SK-N-SH (cell line): ENCODE data around the gene MAST1. TPM values are rescaled to one million over a fixed set of nuclear protein-coding genes. Genes with fewer than 3 reads are reported as not detected.

ENCODE experiments used
- CTCF ChIA-PET: fragments of 300-600, 350-600 bp; formaldehyde crosslinking; extraction: SDS; loops from one replicate; lab custom pipeline; 2021; lab: Yijun Ruan, JAX
- POLR2A ChIA-PET: fragments of 350-600 bp; sonication (Branson Sonifier 250); formaldehyde crosslinking; extraction: SDS; loops from one replicate; lab custom pipeline; 2020; ENCODE audit warnings: antibody characterized with exemption, inconsistent platforms; lab: Yijun Ruan, JAX
- DNase-seq: peaks from one replicate; pipeline ENCODE4 v3.0.0; 2012
- H2AFZ ChIP-seq: fragments of 200-600 bp; sonication (generic); 2 replicates; pipeline ENCODE4 v1.8.1; 2016; ENCODE audit warnings: antibody characterized with exemption, mild to moderate bottlenecking, low read depth
- H3F3A ChIP-seq: fragments of 200-600 bp; sonication (generic); replicated peaks from 2 replicates; pipeline ENCODE3; 2016; ENCODE audit warnings: antibody characterized with exemption, mild to moderate bottlenecking; ENCODE audit not compliant: insufficient read depth
- H3K27ac ChIP-seq, 2 experiments: fragments of 200-500 bp in 1 of 2; fragments of 200-600 bp in 1 of 2; sonication (Bioruptor generic) in 1 of 2; sonication (generic), shearing (Covaris generic) in 1 of 2; 2 replicates each; pipeline versions ENCODE4 v1.5.1 to v1.6.1; 2014 to 2016; ENCODE audit warnings: low read depth in 2 of 2, inconsistent platforms in 1 of 2, low read length in 1 of 2, mild to moderate bottlenecking in 1 of 2, mixed read lengths in 1 of 2
- H3K27me3 ChIP-seq: fragments of 200-600 bp; sonication (generic), shearing (Covaris generic); 2 replicates; pipeline ENCODE4 v1.6.1; 2016; ENCODE audit warnings: mixed run types; ENCODE audit not compliant: insufficient read depth
- H3K36me3 ChIP-seq, 2 experiments: fragments of 200-500 bp in 1 of 2; fragments of 200-600 bp in 1 of 2; sonication (Bioruptor generic) in 1 of 2; sonication (generic) in 1 of 2; replicated peaks in 1 of 2; 2 replicates each; pipeline versions ENCODE3 to v1.5.1; 2014 to 2016; ENCODE audit warnings: low read length in 1 of 2, mild to moderate bottlenecking in 1 of 2; ENCODE audit not compliant: insufficient read depth in 2 of 2, control insufficient read depth in 1 of 2
- H3K4me1 ChIP-seq, 2 experiments: fragments of 200-500 bp in 1 of 2; fragments of 200-600 bp in 1 of 2; sonication (Bioruptor generic) in 1 of 2; sonication (generic), shearing (Covaris generic) in 1 of 2; 2 replicates each; pipeline versions ENCODE4 v1.5.1 to v1.6.1; 2014 to 2016; ENCODE audit warnings: low read depth in 1 of 2, low read length in 1 of 2, mixed run types in 1 of 2; ENCODE audit not compliant: insufficient read depth in 2 of 2, control insufficient read depth in 1 of 2
- H3K4me2 ChIP-seq: fragments of 200-600 bp; sonication (generic), shearing (Covaris generic); 2 replicates; pipeline ENCODE4 v1.6.1; 2017; ENCODE audit warnings: mixed run types
- H3K4me3 ChIP-seq, 2 experiments: fragments of 200-500 bp in 1 of 2; fragments of 200-600 bp in 1 of 2; sonication (Bioruptor generic) in 1 of 2; sonication (generic), shearing (Covaris generic) in 1 of 2; 2 replicates each; pipeline versions ENCODE4 v1.5.1 to v1.8.1; 2014 to 2016; ENCODE audit warnings: low read depth in 2 of 2, inconsistent platforms in 1 of 2, low read length in 1 of 2, mild to moderate bottlenecking in 1 of 2, mixed read lengths in 1 of 2, moderate library complexity in 1 of 2
- H3K79me2 ChIP-seq: fragments of 200-600 bp; sonication (generic); 2 replicates; pipeline ENCODE4 v1.8.1; 2017; ENCODE audit warnings: mild to moderate bottlenecking; ENCODE audit not compliant: insufficient read depth
- H3K9ac ChIP-seq: fragments of 200-600 bp; sonication (generic); 2 replicates; pipeline ENCODE4 v1.6.1; 2017; ENCODE audit warnings: mixed run types
- H3K9me2 ChIP-seq: fragments of 200-600 bp; sonication (generic); 2 replicates; pipeline ENCODE4 v1.6.1; 2017; ENCODE audit warnings: mixed run types
- H3K9me3 ChIP-seq: fragments of 200-600 bp; sonication (generic); 2 replicates; pipeline ENCODE4 v1.6.1; 2017; ENCODE audit warnings: mixed run types, mild to moderate bottlenecking, moderate library complexity
- H4K20me1 ChIP-seq: fragments of 200-600 bp; sonication (generic); 2 replicates; pipeline ENCODE4 v1.6.1; 2017; ENCODE audit warnings: mild to moderate bottlenecking, mixed run types; ENCODE audit not compliant: insufficient read depth
- ELF1 ChIP-seq: IDR thresholded peaks from 2 replicates; pipeline ENCODE4 v1.4.0; 2012
- FOXJ3 ChIP-seq: sonication (generic); formaldehyde crosslinking; IDR thresholded peaks from 2 replicates; pipeline ENCODE4 v1.5.1; 2020; ENCODE audit warnings: mild to moderate bottlenecking, missing genetic modification reagents
- GABPA ChIP-seq: IDR thresholded peaks from 2 replicates; pipeline ENCODE4 v1.4.0; 2012; ENCODE audit warnings: low read depth, mild to moderate bottlenecking
- GATA2 ChIP-seq: sonication (generic); formaldehyde crosslinking; IDR thresholded peaks from 2 replicates; pipeline ENCODE4 v1.5.0; 2020; ENCODE audit warnings: mild to moderate bottlenecking, missing genetic modification reagents
- JUND ChIP-seq: IDR thresholded peaks from 2 replicates; pipeline ENCODE4 v1.4.0; 2012
- MEF2A ChIP-seq: IDR thresholded peaks from 2 replicates; pipeline ENCODE4 v1.4.0; 2012; ENCODE audit warnings: low read depth, borderline replicate concordance
- MXI1 ChIP-seq: IDR thresholded peaks from 2 replicates; pipeline ENCODE4 v1.6.1; 2012; ENCODE audit warnings: mild to moderate bottlenecking, low read depth, low read length, improper control_type of control experiment
- POLR2AphosphoS5 ChIP-seq: IDR thresholded peaks from 2 replicates; pipeline ENCODE4 v1.6.1; 2012; ENCODE audit warnings: low read depth, low read length
- RCOR1 ChIP-seq: fragments of 150-350 bp; IDR thresholded peaks from 2 replicates; pipeline ENCODE4 v1.6.1; 2017; ENCODE audit warnings: antibody characterized with exemption, low read length
- SIN3A ChIP-seq: IDR thresholded peaks from 2 replicates; pipeline ENCODE4 v1.6.1; 2012; ENCODE audit warnings: low read depth, mild to moderate bottlenecking, low read length, moderate library complexity, borderline replicate concordance
- YY1 ChIP-seq: IDR thresholded peaks from 2 replicates; pipeline ENCODE4 v1.4.0; 2012; ENCODE audit warnings: low read depth, mild to moderate bottlenecking
- WGBS: methylation state at CpG from one replicate; pipeline ENCODE4 v1.1.6; 2017; ENCODE audit warnings: low lambda C conversion rate; 5-methylcytosine and 5-hydroxymethylcytosine counted together
- polyA plus RNA-seq, 3 experiments: library from polyadenylated mRNA; depleted of rRNA; stranded (reverse); fragments of >200 nt; gene quantifications; 2 replicates each; pipeline ENCODE4 v1.2.3, GENCODE V29; 2012
- TF ChIP-seq, protein P1 (sequence below): IDR thresholded peaks from 2 replicates; pipeline ENCODE4 v1.4.0; 2012; ENCODE audit warnings: low read depth, borderline replicate concordance
- TF ChIP-seq, protein P2 (sequence below): IDR thresholded peaks from 2 replicates; pipeline ENCODE4 v1.4.0; 2012; ENCODE audit warnings: low read depth, borderline replicate concordance
- TF ChIP-seq, protein P3 (sequence below): IDR thresholded peaks from 2 replicates; pipeline ENCODE4; 2012
- TF ChIP-seq, protein P4 (sequence below): fragments of 150-350 bp; IDR thresholded peaks from 2 replicates; pipeline ENCODE4 v1.6.1; 2017; ENCODE audit warnings: antibody characterized with exemption, low read length, low read depth, borderline replicate concordance

Gene MAST1
- polyA plus RNA-seq, 1 of the 3 experiments (the other 2 are of a cell fraction), result 9.7 TPM

DNA sequence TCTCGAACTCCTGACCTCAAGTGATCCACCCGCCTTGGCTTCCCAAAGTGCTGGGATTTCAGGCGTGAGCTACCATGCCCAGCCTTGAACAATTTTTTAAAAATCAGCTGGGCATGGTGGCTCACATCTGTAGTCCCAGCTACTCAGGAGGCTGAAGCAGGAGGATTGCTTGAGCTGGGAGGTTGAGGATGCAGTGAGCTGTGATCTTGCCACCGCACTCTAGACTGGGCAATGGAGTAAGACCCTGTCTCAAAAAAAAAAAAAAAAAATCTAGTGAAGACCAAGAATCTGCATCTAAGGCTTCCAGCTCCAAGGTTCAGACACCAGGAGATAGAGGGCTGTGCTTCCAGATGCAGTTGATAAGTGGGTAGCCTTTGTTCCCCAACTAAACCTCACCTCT lies 25.8 kb downstream of the MAST1 start:
- CTCF ChIA-PET, result interaction anchor here (1.3 to 7.9 kb wide), 3 partner anchors 9 to 104 kb away, joined by 3 to 69 read pairs (median 6); no protein-coding TSS in a partner anchor
- DNase-seq, result no peak
- no peaks in the 10 kb centered on the region for H3K79me2 ChIP-seq
- TF ChIP-seq ELF1 (no peak), RCOR1 (no peak), SIN3A (no peak), POLR2AphosphoS5 (no peak), YY1 (no peak)
- TF ChIP-seq, protein P1, sequence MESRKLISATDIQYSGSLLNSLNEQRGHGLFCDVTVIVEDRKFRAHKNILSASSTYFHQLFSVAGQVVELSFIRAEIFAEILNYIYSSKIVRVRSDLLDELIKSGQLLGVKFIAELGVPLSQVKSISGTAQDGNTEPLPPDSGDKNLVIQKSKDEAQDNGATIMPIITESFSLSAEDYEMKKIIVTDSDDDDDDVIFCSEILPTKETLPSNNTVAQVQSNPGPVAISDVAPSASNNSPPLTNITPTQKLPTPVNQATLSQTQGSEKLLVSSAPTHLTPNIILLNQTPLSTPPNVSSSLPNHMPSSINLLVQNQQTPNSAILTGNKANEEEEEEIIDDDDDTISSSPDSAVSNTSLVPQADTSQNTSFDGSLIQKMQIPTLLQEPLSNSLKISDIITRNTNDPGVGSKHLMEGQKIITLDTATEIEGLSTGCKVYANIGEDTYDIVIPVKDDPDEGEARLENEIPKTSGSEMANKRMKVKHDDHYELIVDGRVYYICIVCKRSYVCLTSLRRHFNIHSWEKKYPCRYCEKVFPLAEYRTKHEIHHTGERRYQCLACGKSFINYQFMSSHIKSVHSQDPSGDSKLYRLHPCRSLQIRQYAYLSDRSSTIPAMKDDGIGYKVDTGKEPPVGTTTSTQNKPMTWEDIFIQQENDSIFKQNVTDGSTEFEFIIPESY, result no peak
- TF ChIP-seq, protein P2, sequence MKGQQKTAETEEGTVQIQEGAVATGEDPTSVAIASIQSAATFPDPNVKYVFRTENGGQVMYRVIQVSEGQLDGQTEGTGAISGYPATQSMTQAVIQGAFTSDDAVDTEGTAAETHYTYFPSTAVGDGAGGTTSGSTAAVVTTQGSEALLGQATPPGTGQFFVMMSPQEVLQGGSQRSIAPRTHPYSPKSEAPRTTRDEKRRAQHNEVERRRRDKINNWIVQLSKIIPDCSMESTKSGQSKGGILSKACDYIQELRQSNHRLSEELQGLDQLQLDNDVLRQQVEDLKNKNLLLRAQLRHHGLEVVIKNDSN, result no peak
- TF ChIP-seq, protein P3, sequence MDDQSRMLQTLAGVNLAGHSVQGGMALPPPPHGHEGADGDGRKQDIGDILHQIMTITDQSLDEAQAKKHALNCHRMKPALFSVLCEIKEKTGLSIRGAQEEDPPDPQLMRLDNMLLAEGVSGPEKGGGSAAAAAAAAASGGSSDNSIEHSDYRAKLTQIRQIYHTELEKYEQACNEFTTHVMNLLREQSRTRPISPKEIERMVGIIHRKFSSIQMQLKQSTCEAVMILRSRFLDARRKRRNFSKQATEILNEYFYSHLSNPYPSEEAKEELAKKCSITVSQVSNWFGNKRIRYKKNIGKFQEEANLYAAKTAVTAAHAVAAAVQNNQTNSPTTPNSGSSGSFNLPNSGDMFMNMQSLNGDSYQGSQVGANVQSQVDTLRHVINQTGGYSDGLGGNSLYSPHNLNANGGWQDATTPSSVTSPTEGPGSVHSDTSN, result no peak
- TF ChIP-seq, all 33 proteins: peak for 0
- no peak overlapping the region for H2AFZ ChIP-seq
- H3K4me1 ChIP-seq, result no peaks in the 10 kb centered on the region
- H3K9me2 ChIP-seq, result no peaks in the 10 kb centered on the region
- no peak overlapping the region for H3K9ac ChIP-seq
- no peaks in the 10 kb centered on the region for H3K27me3 ChIP-seq
- no peak overlapping the region for H3K27ac ChIP-seq
- POLR2A ChIA-PET, result no interaction called here
- no peaks in the 10 kb centered on the region for H4K20me1 ChIP-seq
- H3K4me3 ChIP-seq, result no peak overlapping the region
- H3K36me3 ChIP-seq, result no peaks in the 10 kb centered on the region
- 87% methylated on average over 4 of the region's 4 CpGs for WGBS
- peaks cover 4% of the 10 kb centered on the region for H3F3A ChIP-seq
- H3K4me2 ChIP-seq, result no peak overlapping the region
- no peaks in the 10 kb centered on the region for H3K9me3 ChIP-seq

DNA sequence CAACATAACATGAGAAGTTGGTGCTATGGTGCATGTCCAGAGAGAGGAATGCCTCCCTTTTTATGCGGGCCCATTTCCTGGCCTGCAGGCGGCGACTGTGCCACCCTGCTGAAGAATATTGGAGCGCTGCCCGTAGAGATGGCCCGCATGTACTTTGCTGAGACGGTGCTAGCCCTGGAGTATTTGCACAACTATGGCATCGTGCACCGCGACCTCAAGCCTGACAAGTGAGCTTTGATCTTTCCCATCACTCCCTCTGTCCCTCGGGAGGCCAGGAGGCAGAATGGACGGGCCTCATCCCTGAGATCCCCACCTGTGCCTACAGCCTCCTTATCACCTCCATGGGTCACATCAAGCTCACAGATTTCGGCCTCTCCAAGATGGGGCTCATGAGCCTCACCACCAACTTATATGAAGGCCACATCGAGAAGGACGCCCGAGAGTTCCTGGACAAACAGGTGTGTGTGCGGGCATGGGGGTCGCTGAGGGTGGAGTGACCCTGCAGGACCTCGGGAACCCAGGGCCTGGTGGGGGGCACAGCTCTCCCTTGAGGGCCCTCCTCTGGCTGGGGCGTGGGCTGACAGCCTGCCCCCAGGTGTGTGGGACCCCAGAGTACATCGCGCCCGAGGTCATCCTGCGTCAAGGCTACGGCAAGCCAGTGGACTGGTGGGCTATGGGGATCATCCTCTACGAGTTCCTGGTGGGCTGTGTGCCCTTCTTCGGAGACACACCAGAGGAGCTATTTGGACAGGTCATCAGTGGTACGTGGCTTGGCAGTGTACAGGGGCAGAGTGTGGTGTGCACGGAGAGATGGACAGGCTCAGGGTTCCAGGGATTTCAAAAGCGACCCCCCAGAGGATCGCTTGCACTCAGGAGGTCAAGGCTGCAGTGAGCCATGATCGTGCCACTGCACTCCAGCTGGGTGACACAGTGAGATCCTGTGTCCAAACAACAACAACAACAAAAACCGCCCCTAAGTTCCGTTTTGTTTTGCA lies 26.7 kb downstream of the MAST1 start:
- H3K4me1 ChIP-seq, result no peaks in the 10 kb centered on the region
- no peak overlapping the region for H3K27ac ChIP-seq
- ChIA-PET POLR2A (interaction anchor here (1.0 kb wide), 1 partner anchor 12 kb away, joined by 4 read pairs; no protein-coding TSS in a partner anchor), CTCF (interaction anchor here (0.7 to 7.9 kb wide), 4 partner anchors 8 to 39 kb away, joined by 3 to 69 read pairs (median 3); no protein-coding TSS in a partner anchor)
- H3F3A ChIP-seq, result peaks cover 4% of the 10 kb centered on the region
- H2AFZ ChIP-seq, result no peak overlapping the region
- H3K9ac ChIP-seq, result no peak overlapping the region
- no peaks in the 10 kb centered on the region for H3K9me2 ChIP-seq
- no peaks in the 10 kb centered on the region for H3K27me3 ChIP-seq
- DNase-seq, result no peak
- no peak overlapping the region for H3K4me2 ChIP-seq
- no peaks in the 10 kb centered on the region for H3K36me3 ChIP-seq
- H4K20me1 ChIP-seq, result no peaks in the 10 kb centered on the region
- no peaks in the 10 kb centered on the region for H3K9me3 ChIP-seq
- 90% methylated on average over 25 of the region's 34 CpGs for WGBS
- no peaks in the 10 kb centered on the region for H3K79me2 ChIP-seq
- no peak for TF ChIP-seq MXI1
- TF ChIP-seq JUND, result no peak
- no peak for TF ChIP-seq GATA2 (CRISPR knock-in tag)
- TF ChIP-seq FOXJ3 (CRISPR knock-in tag), result no peak
- TF ChIP-seq MEF2A, result no peak
- no peak for TF ChIP-seq SIN3A
- TF ChIP-seq, protein P4, sequence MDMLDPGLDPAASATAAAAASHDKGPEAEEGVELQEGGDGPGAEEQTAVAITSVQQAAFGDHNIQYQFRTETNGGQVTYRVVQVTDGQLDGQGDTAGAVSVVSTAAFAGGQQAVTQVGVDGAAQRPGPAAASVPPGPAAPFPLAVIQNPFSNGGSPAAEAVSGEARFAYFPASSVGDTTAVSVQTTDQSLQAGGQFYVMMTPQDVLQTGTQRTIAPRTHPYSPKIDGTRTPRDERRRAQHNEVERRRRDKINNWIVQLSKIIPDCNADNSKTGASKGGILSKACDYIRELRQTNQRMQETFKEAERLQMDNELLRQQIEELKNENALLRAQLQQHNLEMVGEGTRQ, result no peak
- no peak for TF ChIP-seq ELF1
- TF ChIP-seq, protein P2, result no peak
- TF ChIP-seq, protein P1, result no peak
- TF ChIP-seq GABPA, result no peak
- TF ChIP-seq POLR2AphosphoS5, result no peak
- H3K4me3 ChIP-seq, result no peak overlapping the region
